Neural cell (in vitro differentiated cells): Measurements from ENCODE around the gene SMG9. TPM values are rescaled to one million over a fixed set of nuclear protein-coding genes. Genes with fewer than 3 reads are reported as not detected.

Source experiments
- H2AFZ ChIP-seq: fragments of 200-600, 300-800 bp; sonication (generic), shearing (Covaris generic); 2 replicates; pipeline ENCODE4 v1.6.0; 2014; ENCODE audit warnings: low read depth, mild to moderate bottlenecking, antibody characterized with exemption, low read length, moderate library complexity
- H3F3A ChIP-seq: fragments of 200-600 bp; shearing (Covaris generic); 2 replicates; pipeline ENCODE4 v1.6.1; 2016; ENCODE audit warnings: mild to moderate bottlenecking, moderate library complexity, mixed read lengths, antibody characterized with exemption, low read length; ENCODE audit not compliant: insufficient read depth, poor library complexity, severe bottlenecking
- H3K27ac ChIP-seq: fragments of 200-600, 300-800 bp; sonication (generic), shearing (Covaris generic); 2 replicates; pipeline ENCODE4 v1.5.1; 2014; ENCODE audit warnings: mild to moderate bottlenecking, low read length, moderate library complexity
- H3K27me3 ChIP-seq: fragments of 300-800, 200-600 bp; sonication (generic), shearing (Covaris generic); 2 replicates; pipeline ENCODE4 v1.6.0; 2014; ENCODE audit warnings: mild to moderate bottlenecking, low read depth, low read length, moderate library complexity; ENCODE audit not compliant: insufficient read depth
- H3K36me3 ChIP-seq: fragments of 300-800, 200-600 bp; sonication (generic), shearing (Covaris generic); 2 replicates; pipeline ENCODE4 v1.5.1; 2014; ENCODE audit warnings: mild to moderate bottlenecking, antibody characterized with exemption, low read length, moderate library complexity; ENCODE audit not compliant: insufficient read depth
- H3K4me2 ChIP-seq: fragments of 300-800, 200-600 bp; sonication (generic), shearing (Covaris generic); 2 replicates; pipeline ENCODE4 v1.6.0; 2014; ENCODE audit warnings: mild to moderate bottlenecking, low read length
- H3K4me3 ChIP-seq: fragments of 300-800, 200-600 bp; sonication (generic), shearing (Covaris generic); 2 replicates; pipeline ENCODE4 v1.5.1; 2014; ENCODE audit warnings: mild to moderate bottlenecking, low read length, moderate library complexity
- H3K79me2 ChIP-seq: fragments of 200-600 bp; shearing (Covaris generic); replicated peaks from 2 replicates; pipeline ENCODE4 v1.6.0; 2014; ENCODE audit warnings: mild to moderate bottlenecking, low read length, moderate library complexity; ENCODE audit not compliant: insufficient read depth
- H3K9ac ChIP-seq: fragments of 300-800, 200-600 bp; sonication (generic), shearing (Covaris generic); 2 replicates; pipeline ENCODE4 v1.6.1; 2016; ENCODE audit warnings: mild to moderate bottlenecking, low read length, mixed read lengths
- H3K9me2 ChIP-seq: fragments of 200-600 bp; shearing (Covaris generic); 2 replicates; pipeline ENCODE4 v1.6.1; 2016; ENCODE audit warnings: mild to moderate bottlenecking, low read length, mixed read lengths; ENCODE audit not compliant: insufficient read depth
- H3K9me3 ChIP-seq: fragments of 200-600, 300-800 bp; sonication (generic), shearing (Covaris generic); 2 replicates; pipeline ENCODE4 v1.6.1; 2016; ENCODE audit warnings: mild to moderate bottlenecking, mixed run types, low read length, moderate library complexity, mixed read lengths
- H4K20me1 ChIP-seq: fragments of 200-600 bp; shearing (Covaris generic); 2 replicates; pipeline ENCODE4 v1.6.1; 2016; ENCODE audit warnings: mild to moderate bottlenecking, mixed run types; ENCODE audit not compliant: insufficient read depth
- CTCF ChIP-seq: fragments of 450-650 bp; IDR thresholded peaks from 2 replicates; pipeline ENCODE4 v1.5.1; 2014; ENCODE audit warnings: antibody characterized with exemption, mild to moderate bottlenecking, moderate library complexity; ENCODE audit not compliant: poor library complexity, severe bottlenecking
- EP300 ChIP-seq: fragments of 450-650 bp; conservative IDR thresholded peaks from 2 replicates; pipeline ENCODE4 v1.6.1; 2014; ENCODE audit warnings: antibody characterized with exemption, mild to moderate bottlenecking, moderate library complexity; ENCODE audit not compliant: poor library complexity, severe bottlenecking
- EZH2 ChIP-seq: fragments of 200-600, 300-800 bp; shearing (Covaris generic), sonication (generic); IDR thresholded peaks from 2 replicates; pipeline ENCODE4 v1.6.1; 2014; ENCODE audit warnings: antibody characterized with exemption, low read length, borderline replicate concordance, mild to moderate bottlenecking; ENCODE audit not compliant: insufficient read depth, poor library complexity, severe bottlenecking
- MXI1 ChIP-seq: fragments of 450-650 bp; conservative IDR thresholded peaks from 2 replicates; pipeline ENCODE4 v1.6.1; 2014; ENCODE audit warnings: antibody characterized with exemption, mild to moderate bottlenecking; ENCODE audit not compliant: poor library complexity, severe bottlenecking
- POLR2AphosphoS5 ChIP-seq: IDR thresholded peaks from 2 replicates; pipeline ENCODE4 v1.6.1; 2012
- RAD21 ChIP-seq: fragments of 450-650 bp; conservative IDR thresholded peaks from 2 replicates; pipeline ENCODE4 v1.6.1; 2014; ENCODE audit warnings: antibody characterized with exemption, mild to moderate bottlenecking, moderate library complexity
- REST ChIP-seq: IDR thresholded peaks from 2 replicates; pipeline ENCODE4 v1.6.1; 2012; ENCODE audit warnings: borderline replicate concordance
- SMC3 ChIP-seq: fragments of 450-650 bp; conservative IDR thresholded peaks from 2 replicates; pipeline ENCODE4 v1.6.1; 2014; ENCODE audit warnings: antibody characterized with exemption, mild to moderate bottlenecking, moderate library complexity; ENCODE audit not compliant: poor library complexity
- TAF1 ChIP-seq: IDR thresholded peaks from 2 replicates; pipeline ENCODE4 v1.6.1; 2012; ENCODE audit warnings: low read depth
- polyA plus RNA-seq: library from polyadenylated mRNA; depleted of rRNA; stranded (reverse); fragments of >200 nt; gene quantifications from 2 replicates; pipeline ENCODE4 v1.2.3, GENCODE V29; 2014

Gene SMG9
- polyA plus RNA-seq, 1 donor from 2014 or later = 33.0 TPM

- no peak within 1 kb of the TSS for H3K27ac ChIP-seq
These were observed 47.6 kb upstream of the SMG9 start, which contains the start of gene LYPD5 for GRCh38 chr19:43802216-43802951. LYPD5 (minus strand) TSS chr19:43802447; CDS start chr19:43802380, 67 bp downstream.

More at GRCh38 chr19:43802216-43802951, 47.6 kb upstream of the SMG9 start, which contains the start of gene LYPD5:
- Histone ChIP-seq H3K9me3 (no peaks in the 10 kb centered on the region), H3F3A (no peaks in the 10 kb centered on the region), H3K27me3 (peaks cover 30% of the 10 kb centered on the region), H4K20me1 (no peaks in the 10 kb centered on the region), H2AFZ (no peak within 1 kb of the TSS), H3K9me2 (no peaks in the 10 kb centered on the region), H3K4me2 (no peak within 1 kb of the TSS), H3K9ac (no peak within 1 kb of the TSS), H3K79me2 (no peaks in the 10 kb centered on the region), H3K4me3 (no peak within 1 kb of the TSS), H3K36me3 (no peaks in the 10 kb centered on the region)
- TF ChIP-seq POLR2AphosphoS5 = no peak
- TF ChIP-seq SMC3 = no peak
- no peak for TF ChIP-seq CTCF
- TF ChIP-seq REST = no peak
- TF ChIP-seq RAD21 = no peak
- no peak for TF ChIP-seq EZH2
- TF ChIP-seq TAF1 = no peak
- no peak for TF ChIP-seq MXI1
- TF ChIP-seq EP300 = no peak
